Stimulated activated CD8-positive, alpha-beta memory T cell treated with anti-CD3 and anti-CD28 coated beads, Interleukin-4, amount 100 ng/mL, for 48 hours (primary cell): Measurements from ENCODE around the gene NR2F1.

ENCODE experiments used
- DNase-seq: peaks from one replicate; pipeline ENCODE4 v3.0.0-alpha.2; 2020

NR2F1 gene

GRCh38 chr5:93577854-93578812, 4.9 kb upstream of the NR2F1 start:
- DNase-seq = no peak

GRCh38 chr5:93578813-93579691, 4.0 kb upstream of the NR2F1 start:
- DNase-seq = no peak

GRCh38 chr5:93579692-93580062, 3.3 kb upstream of the NR2F1 start:
- DNase-seq = no peak

GRCh38 chr5:93580063-93580926, 2.7 kb upstream of the NR2F1 start:
- DNase-seq = no peak

- DNase-seq = no peak
Measured at GRCh38 chr5:93580927-93581445, 2.0 kb upstream of the NR2F1 start, which contains the start of gene NR2F1-AS1. Gene NR2F1-AS1 (minus strand): TSS chr5:93581219.

GRCh38 chr5:93582167-93582462, 907 bp upstream of the NR2F1 start:
- DNase-seq = no peak

- DNase-seq = no peak
Measured at GRCh38 chr5:93583439-93583767, 381 bp downstream of the NR2F1 start.

GRCh38 chr5:93583768-93584595, 960 bp downstream of the NR2F1 start:
- DNase-seq = no peak

- no peak for DNase-seq
Measured at GRCh38 chr5:93584596-93585040, 1.6 kb downstream of the NR2F1 start.

- DNase-seq = no peak
Measured at GRCh38 chr5:93585041-93585766, 2.2 kb downstream of the NR2F1 start.

GRCh38 chr5:93585767-93586385, 2.9 kb downstream of the NR2F1 start:
- no peak for DNase-seq

- DNase-seq = no peak
Measured at GRCh38 chr5:93586736-93587596, 3.9 kb downstream of the NR2F1 start.

GRCh38 chr5:93587597-93588351, 4.8 kb downstream of the NR2F1 start:
- DNase-seq = peak; percentile 31

GRCh38 chr5:93588352-93589151, 5.5 kb downstream of the NR2F1 start:
- DNase-seq = no peak

GRCh38 chr5:93589152-93589828, 6.3 kb downstream of the NR2F1 start:
- no peak for DNase-seq

GRCh38 chr5:93589829-93590215, 6.8 kb downstream of the NR2F1 start:
- DNase-seq = no peak

- DNase-seq = no peak
Measured at GRCh38 chr5:93590493-93590892, 7.5 kb downstream of the NR2F1 start.
